Endothelial cell of umbilical vein (primary cell): ENCODE measurements around the gene CCT5. TPM values are rescaled to one million over a fixed set of nuclear protein-coding genes. Genes with fewer than 3 reads are reported as not detected.

Experiments
- BruUV-seq: library from RNA; stranded (reverse); fragments of 400-500 nt; replicated peaks from 2 replicates; lab custom pipeline; 2021; lab: Mats Ljungman, UMichigan
- CTCF ChIA-PET: fragments of 300-600, 350-600 bp; sonication (Branson Sonifier 250); formaldehyde crosslinking; loops from one replicate; lab custom pipeline; 2021; ENCODE audit warnings: antibody characterized with exemption, inconsistent platforms; lab: Charles Lee
- POLR2A ChIA-PET: fragments of 300-600, 350-600 bp; sonication (Branson Sonifier 250); formaldehyde crosslinking; loops from one replicate; lab custom pipeline; 2021; ENCODE audit warnings: antibody characterized with exemption, inconsistent platforms; lab: Charles Lee
- DNase-seq: peaks from one replicate; pipeline ENCODE4 v3.0.0-alpha.2; 2011; ENCODE audit warnings: low read depth, low spot score
- FAIRE-seq: peaks from 2 replicates; lab custom pipeline; 2011; peaks lifted over from hg19 to GRCh38; lab: Jason Lieb, UNC
- H2AFZ ChIP-seq: 2 replicates; pipeline ENCODE4 v1.6.0; 2012; ENCODE audit warnings: low read depth, low read length, control low read depth, inconsistent platforms
- H3K27ac ChIP-seq: 2 replicates; pipeline ENCODE4 v1.5.1; 2011; ENCODE audit warnings: low read depth, mild to moderate bottlenecking, control low read depth, low read length, moderate library complexity; ENCODE audit not compliant: insufficient read depth
- H3K27me3 ChIP-seq, 2 experiments: 2 replicates each; pipeline versions ENCODE4 v1.6.0 to v1.6.1; 2011; ENCODE audit warnings: low read length in 2 of 2, mixed read lengths in 1 of 2; ENCODE audit not compliant: control insufficient read depth in 2 of 2, insufficient read depth in 2 of 2
- H3K36me3 ChIP-seq, 2 experiments: 2 replicates in 1 of 2; 3 replicates in 1 of 2; pipeline ENCODE4 v1.5.1; 2011; ENCODE audit warnings: low read length in 2 of 2, mild to moderate bottlenecking in 1 of 2, moderate library complexity in 1 of 2; ENCODE audit not compliant: control insufficient read depth in 2 of 2, insufficient read depth in 2 of 2; ENCODE audit errors: extremely low read depth in 1 of 2
- H3K4me1 ChIP-seq: 3 replicates; pipeline ENCODE4 v1.5.1; 2011; ENCODE audit warnings: mild to moderate bottlenecking, low read length; ENCODE audit not compliant: control insufficient read depth, insufficient read depth; ENCODE audit errors: extremely low read depth
- H3K4me2 ChIP-seq: 2 replicates; pipeline ENCODE4 v1.6.1; 2011; ENCODE audit warnings: low read length, control low read depth, mixed read lengths; ENCODE audit not compliant: insufficient read depth
- H3K4me3 ChIP-seq, 3 experiments: fragments of 200-600 bp in 1 of 3; sonication (generic), shearing (Covaris generic) in 1 of 3; replicated peaks in 1 of 3; 2 replicates each; pipeline ENCODE4 v1.5.1; 2011 to 2016; ENCODE audit warnings: control low read depth in 3 of 3, low read length in 3 of 3, mild to moderate bottlenecking in 2 of 3, inconsistent platforms in 1 of 3, low read depth in 1 of 3, moderate library complexity in 1 of 3; ENCODE audit not compliant: insufficient read depth in 1 of 3
- H3K79me2 ChIP-seq: 2 replicates; pipeline ENCODE4 v1.6.0; 2012; ENCODE audit warnings: low read length, inconsistent platforms; ENCODE audit not compliant: control insufficient read depth, insufficient read depth
- H3K9ac ChIP-seq: replicated peaks from 2 replicates; pipeline ENCODE3; 2011; ENCODE audit warnings: low read length, control low read depth; ENCODE audit not compliant: insufficient read depth; ENCODE audit errors: extremely low read depth
- H3K9me1 ChIP-seq: replicated peaks from 3 replicates; pipeline ENCODE4 v1.6.0; 2011; ENCODE audit warnings: mild to moderate bottlenecking, low read length; ENCODE audit not compliant: control insufficient read depth, insufficient read depth; ENCODE audit errors: extremely low read depth
- H3K9me3 ChIP-seq: replicated peaks from 2 replicates; pipeline ENCODE4 v1.5.1; 2012; ENCODE audit warnings: low read length, inconsistent platforms; ENCODE audit not compliant: control insufficient read depth, insufficient read depth
- H4K20me1 ChIP-seq: replicated peaks from 2 replicates; pipeline ENCODE3; 2011; ENCODE audit warnings: mild to moderate bottlenecking, low read length; ENCODE audit not compliant: control insufficient read depth, insufficient read depth; ENCODE audit errors: extremely low read depth
- EZH2 ChIP-seq: IDR thresholded peaks from 2 replicates; pipeline ENCODE4 v1.6.1; 2012; ENCODE audit warnings: borderline replicate concordance, low read depth, mild to moderate bottlenecking, moderate library complexity, low read length, inconsistent platforms; ENCODE audit not compliant: severe bottlenecking
- FOS ChIP-seq: IDR thresholded peaks from 2 replicates; pipeline ENCODE4 v1.6.1; 2011; ENCODE audit warnings: mild to moderate bottlenecking, low read length, moderate library complexity, borderline replicate concordance; ENCODE audit not compliant: insufficient read depth
- GATA2 ChIP-seq: IDR thresholded peaks from 2 replicates; pipeline ENCODE4 v1.7.0; 2011; ENCODE audit warnings: low read depth, mild to moderate bottlenecking, moderate library complexity, mixed read lengths, low read length; ENCODE audit not compliant: insufficient read length, insufficient read depth
- JUN ChIP-seq: IDR thresholded peaks from 2 replicates; pipeline ENCODE4 v1.6.1; 2011; ENCODE audit warnings: borderline replicate concordance, low read depth; ENCODE audit not compliant: insufficient read length, insufficient read depth
- MYC ChIP-seq: IDR thresholded peaks from one replicate; pipeline ENCODE4 v1.6.1; 2011; ENCODE audit warnings: mild to moderate bottlenecking, low read depth, low read length
- POLR2A ChIP-seq: IDR thresholded peaks from 2 replicates; pipeline ENCODE4 v1.6.1; 2012; ENCODE audit warnings: low read depth, mild to moderate bottlenecking, control low read depth, low read length
- POLR2AphosphoS5 ChIP-seq: IDR thresholded peaks from 2 replicates; pipeline ENCODE4 v1.6.1; 2012; ENCODE audit warnings: low read depth, mild to moderate bottlenecking, control low read depth, low read length, moderate library complexity; ENCODE audit not compliant: insufficient read depth
- dilution Hi-C: fragments of 300-500 bp; cut with MboI; formaldehyde crosslinking; loops from one replicate; pipeline ENCODE4 v1.15.0; 2019; ENCODE audit warnings: low sequenced_read_pairs; ENCODE audit not compliant: extremely low pct_ligation_motif_present
- intact Hi-C: fragments of 100-400 bp; cut with micrococcal nuclease; formaldehyde crosslinking; loops from one replicate; pipeline ENCODE4 v1.10.0; 2022
- polyA plus RNA-seq, 4 experiments: library from polyadenylated mRNA; depleted of rRNA in 3 of 4; stranded (reverse) in 3 of 4; unstranded in 1 of 4; fragments of >200 nt; gene quantifications; 2 replicates each; pipeline versions ENCODE4 v1.2.1 to v1.2.3, GENCODE V29; 2011 to 2012; ENCODE audit warnings: missing spikeins in 1 of 4
- total RNA-seq: library from RNA; stranded (reverse); gene quantifications from 2 replicates; pipeline ENCODE4 v1.2.3, GENCODE V29; 2021
- TF ChIP-seq, protein P1 (sequence below): IDR thresholded peaks from 2 replicates; pipeline ENCODE4 v1.6.1; 2011; ENCODE audit not compliant: insufficient read depth, insufficient read length
- TF ChIP-seq, protein P2 (sequence below), 2 donors: IDR thresholded peaks; 1 replicate in 1 of 2; 2 replicates in 1 of 2; pipeline ENCODE4 v1.5.1; 2011; ENCODE audit warnings: low read length in 2 of 2, mild to moderate bottlenecking in 2 of 2, moderate library complexity in 2 of 2, control low read depth in 1 of 2, inconsistent platforms in 1 of 2, low read depth in 1 of 2; ENCODE audit not compliant: insufficient read depth in 1 of 2; ENCODE audit errors: extremely low read depth in 1 of 2

Gene CCT5
- total and polyA plus RNA-seq, 2 donors (not counting 3 experiments of a cell fraction or from before 2014, with no cell fraction given): 323 to 386 TPM

- H2AFZ ChIP-seq: no peak overlapping the region
- no peak for FAIRE-seq
Observed at GRCh38 chr5:10215366-10215765, 34.7 kb upstream of the CCT5 start.

More at GRCh38 chr5:10215366-10215765, 34.7 kb upstream of the CCT5 start:
- Histone ChIP-seq H3K9ac (no peak overlapping the region), H3K4me3 (no peak overlapping the region), H4K20me1 (no peaks in the 10 kb centered on the region), H3K27ac (no peak overlapping the region), H3K36me3 (no peaks in the 10 kb centered on the region), H3K4me1 (no peaks in the 10 kb centered on the region), H3K9me3 (no peaks in the 10 kb centered on the region), H3K4me2 (no peak overlapping the region), H3K79me2 (no peaks in the 10 kb centered on the region), H3K9me1 (no peaks in the 10 kb centered on the region), H3K27me3 (no peaks in the 10 kb centered on the region)
- intact Hi-C loops (no loop called here), dilution Hi-C loops (no loop called here)
- CTCF ChIA-PET: interaction anchor here (1.0 kb wide), 1 partner anchor 10 kb away, joined by 4 read pairs; no protein-coding TSS in a partner anchor
- TF ChIP-seq FOS (no peak), POLR2AphosphoS5 (no peak), GATA2 (no peak), JUN (no peak), POLR2A (no peak), EZH2 (no peak), MYC (no peak)
- TF ChIP-seq, protein P1, sequence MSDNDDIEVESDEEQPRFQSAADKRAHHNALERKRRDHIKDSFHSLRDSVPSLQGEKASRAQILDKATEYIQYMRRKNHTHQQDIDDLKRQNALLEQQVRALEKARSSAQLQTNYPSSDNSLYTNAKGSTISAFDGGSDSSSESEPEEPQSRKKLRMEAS: no peak
- TF ChIP-seq, protein P2, sequence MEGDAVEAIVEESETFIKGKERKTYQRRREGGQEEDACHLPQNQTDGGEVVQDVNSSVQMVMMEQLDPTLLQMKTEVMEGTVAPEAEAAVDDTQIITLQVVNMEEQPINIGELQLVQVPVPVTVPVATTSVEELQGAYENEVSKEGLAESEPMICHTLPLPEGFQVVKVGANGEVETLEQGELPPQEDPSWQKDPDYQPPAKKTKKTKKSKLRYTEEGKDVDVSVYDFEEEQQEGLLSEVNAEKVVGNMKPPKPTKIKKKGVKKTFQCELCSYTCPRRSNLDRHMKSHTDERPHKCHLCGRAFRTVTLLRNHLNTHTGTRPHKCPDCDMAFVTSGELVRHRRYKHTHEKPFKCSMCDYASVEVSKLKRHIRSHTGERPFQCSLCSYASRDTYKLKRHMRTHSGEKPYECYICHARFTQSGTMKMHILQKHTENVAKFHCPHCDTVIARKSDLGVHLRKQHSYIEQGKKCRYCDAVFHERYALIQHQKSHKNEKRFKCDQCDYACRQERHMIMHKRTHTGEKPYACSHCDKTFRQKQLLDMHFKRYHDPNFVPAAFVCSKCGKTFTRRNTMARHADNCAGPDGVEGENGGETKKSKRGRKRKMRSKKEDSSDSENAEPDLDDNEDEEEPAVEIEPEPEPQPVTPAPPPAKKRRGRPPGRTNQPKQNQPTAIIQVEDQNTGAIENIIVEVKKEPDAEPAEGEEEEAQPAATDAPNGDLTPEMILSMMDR (IDR thresholded peaks at IDR 0.05; ENCODE audit: extremely low read depth in 1 of 2, insufficient read depth in 1 of 2, low read depth in 1 of 2, low read length in 2 of 2): no peak
- no peak for DNase-seq
- POLR2A ChIA-PET: no interaction called here
- BruUV-seq: no TSS peak
